Measurements from ENCODE around the gene DLST.

DLST gene

DNA sequence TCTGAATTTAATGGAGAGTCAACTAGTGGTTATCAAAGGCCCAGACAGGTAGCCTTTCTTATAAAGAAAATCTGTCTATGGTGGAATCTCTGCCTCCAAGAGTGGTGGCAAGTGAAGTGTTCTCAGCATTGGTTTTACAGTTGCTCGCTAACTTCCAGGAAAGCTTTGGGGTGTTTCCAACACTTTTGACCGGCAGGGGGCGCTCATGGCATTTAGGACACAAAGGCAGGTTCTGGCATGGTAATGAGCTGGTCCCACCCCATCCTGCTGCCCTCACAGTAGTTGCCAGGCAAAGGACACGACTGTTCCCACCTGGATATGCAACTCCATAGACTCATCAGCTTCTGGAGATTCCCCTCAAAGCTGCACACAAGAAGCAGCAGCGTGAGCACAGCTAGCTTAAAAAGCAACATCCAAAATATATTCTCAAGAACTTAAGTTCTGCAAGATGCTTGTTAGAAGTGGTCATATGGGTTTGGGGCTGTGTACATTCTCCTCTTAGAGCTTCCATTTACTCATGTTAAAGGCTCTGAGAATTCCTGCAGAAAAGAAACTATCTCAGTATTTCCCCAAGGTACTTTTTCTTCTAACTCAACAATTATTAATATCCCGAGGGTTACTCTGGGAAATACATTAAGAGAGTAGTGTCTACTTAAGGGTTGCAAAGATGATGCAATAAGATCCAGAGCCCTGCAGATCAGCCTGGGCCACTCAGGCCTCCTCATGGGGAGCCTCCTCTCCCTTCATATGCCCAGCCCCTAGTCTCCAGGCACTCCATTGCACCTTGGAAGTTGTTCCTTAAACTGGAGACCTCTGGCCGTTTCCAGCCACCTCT lies 20.6 kb upstream of the DLST start:
- peak; percentile 78 to 93 for DNase-seq (ENCODE audit: low read depth in 2 of 2)

DNA sequence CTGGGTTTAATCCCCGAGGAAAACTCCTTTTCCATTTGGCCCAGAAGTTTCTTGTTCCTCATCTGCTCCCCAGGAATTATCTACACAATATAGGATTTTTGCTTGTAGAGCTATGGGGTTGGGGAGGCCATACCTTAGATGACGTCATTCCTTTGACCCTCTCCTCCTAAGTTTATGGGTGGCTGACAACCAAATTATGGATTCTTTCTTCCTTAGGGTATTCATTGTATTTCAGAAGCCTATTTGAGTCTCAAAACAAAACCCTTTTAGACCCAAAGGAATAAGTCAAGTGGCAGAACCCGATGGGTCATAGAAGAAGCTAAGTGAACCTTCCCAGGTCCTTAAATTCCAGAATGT lies 20.0 kb upstream of the DLST start:
- no peak for DNase-seq (ENCODE audit: low read depth in 2 of 2)

- DNase-seq (ENCODE audit: low read depth in 2 of 2) = no peak
Observed at GRCh38 chr14:74863274-74863673, 18.4 kb upstream of the DLST start.

GRCh38 chr14:74864198-74864597 lies 17.5 kb upstream of the DLST start:
- no peak for DNase-seq (ENCODE audit: low read depth in 2 of 2)

DNA sequence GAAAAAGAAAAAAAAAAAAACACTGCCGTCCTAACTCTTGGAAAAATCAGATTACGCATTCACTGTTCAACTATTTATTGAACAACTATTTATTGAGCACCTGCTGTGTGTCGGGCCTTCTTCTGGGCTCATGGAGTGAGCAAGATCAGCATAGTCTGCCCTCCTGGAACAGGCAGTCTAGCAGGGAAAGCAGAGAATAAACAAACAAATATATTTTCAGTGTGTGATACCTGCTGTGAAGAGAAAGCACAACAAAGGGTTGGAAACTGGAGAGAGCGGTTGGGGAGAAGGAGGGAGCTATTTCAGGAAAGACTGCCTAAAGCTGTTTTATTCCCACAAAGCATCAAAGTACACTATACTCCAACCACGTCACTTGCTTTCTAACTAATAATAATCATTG lies 16.6 kb upstream of the DLST start:
- DNase-seq (ENCODE audit: low read depth in 2 of 2) = no peak

DNA sequence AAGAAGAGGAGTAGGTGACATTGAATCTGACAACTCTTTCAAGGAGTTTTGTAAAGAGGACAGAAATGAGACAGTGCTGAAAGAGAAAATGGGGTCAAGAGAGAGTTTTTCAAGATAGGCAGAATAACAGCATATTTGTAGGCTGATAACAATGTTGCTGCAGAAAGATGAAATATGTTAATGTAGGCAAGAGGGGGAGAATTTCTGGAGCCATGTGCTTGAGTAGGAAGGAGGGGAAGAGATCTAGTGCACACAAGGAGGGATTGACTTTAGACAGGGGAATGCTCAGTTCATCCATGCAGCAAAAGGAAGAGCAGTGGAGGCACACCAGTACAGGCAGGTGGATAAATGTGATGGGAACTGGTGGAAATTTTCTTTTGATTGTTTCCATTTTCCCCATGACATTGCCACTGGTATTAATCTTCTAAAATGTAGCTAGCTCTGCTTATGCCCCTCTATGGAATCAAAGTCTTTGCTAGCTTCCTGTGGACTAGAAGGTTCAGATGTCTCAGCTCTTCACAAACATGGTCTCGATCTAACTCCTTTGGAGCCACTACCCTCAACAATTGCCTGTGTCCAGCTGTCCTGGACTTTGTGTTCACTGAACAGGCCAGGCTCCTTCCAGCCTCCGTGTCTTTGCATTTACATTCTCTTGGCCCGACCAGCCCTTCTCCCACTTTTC lies 14.9 kb upstream of the DLST start:
- no peak for DNase-seq (ENCODE audit: low read depth in 2 of 2)

- DNase-seq (ENCODE audit: low read depth in 2 of 2) = peak in 1 of 2 experiments; percentile 36
Observed at GRCh38 chr14:74867673-74868072, 14.0 kb upstream of the DLST start.

- no peak for DNase-seq (ENCODE audit: low read depth in 2 of 2)
Observed at GRCh38 chr14:74868739-74869138, 13.0 kb upstream of the DLST start.

DNA sequence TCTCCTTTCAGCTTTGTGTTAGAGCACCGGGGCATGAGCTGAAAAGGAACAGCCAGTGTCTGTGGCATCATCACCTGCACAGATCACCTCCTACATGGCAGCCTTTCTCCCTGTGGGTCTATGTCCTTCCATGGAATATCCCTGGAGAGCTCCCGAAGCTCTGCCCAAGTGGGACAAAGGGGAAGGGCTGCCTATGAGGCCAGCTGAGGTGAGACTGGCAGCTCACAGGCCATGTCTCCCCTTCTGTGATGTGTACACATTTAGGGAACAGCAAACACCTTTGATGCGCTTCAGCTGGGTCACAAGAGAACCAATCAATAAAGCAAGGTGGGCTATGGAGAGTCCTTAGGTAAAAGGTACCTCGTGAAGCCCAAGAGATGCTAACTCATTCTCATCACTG lies 9.9 kb upstream of the DLST start:
- DNase-seq (ENCODE audit: low read depth in 2 of 2) = no peak

- no peak for DNase-seq (ENCODE audit: low read depth in 2 of 2)
Observed at GRCh38 chr14:74875204-74875603, 6.5 kb upstream of the DLST start.

DNA sequence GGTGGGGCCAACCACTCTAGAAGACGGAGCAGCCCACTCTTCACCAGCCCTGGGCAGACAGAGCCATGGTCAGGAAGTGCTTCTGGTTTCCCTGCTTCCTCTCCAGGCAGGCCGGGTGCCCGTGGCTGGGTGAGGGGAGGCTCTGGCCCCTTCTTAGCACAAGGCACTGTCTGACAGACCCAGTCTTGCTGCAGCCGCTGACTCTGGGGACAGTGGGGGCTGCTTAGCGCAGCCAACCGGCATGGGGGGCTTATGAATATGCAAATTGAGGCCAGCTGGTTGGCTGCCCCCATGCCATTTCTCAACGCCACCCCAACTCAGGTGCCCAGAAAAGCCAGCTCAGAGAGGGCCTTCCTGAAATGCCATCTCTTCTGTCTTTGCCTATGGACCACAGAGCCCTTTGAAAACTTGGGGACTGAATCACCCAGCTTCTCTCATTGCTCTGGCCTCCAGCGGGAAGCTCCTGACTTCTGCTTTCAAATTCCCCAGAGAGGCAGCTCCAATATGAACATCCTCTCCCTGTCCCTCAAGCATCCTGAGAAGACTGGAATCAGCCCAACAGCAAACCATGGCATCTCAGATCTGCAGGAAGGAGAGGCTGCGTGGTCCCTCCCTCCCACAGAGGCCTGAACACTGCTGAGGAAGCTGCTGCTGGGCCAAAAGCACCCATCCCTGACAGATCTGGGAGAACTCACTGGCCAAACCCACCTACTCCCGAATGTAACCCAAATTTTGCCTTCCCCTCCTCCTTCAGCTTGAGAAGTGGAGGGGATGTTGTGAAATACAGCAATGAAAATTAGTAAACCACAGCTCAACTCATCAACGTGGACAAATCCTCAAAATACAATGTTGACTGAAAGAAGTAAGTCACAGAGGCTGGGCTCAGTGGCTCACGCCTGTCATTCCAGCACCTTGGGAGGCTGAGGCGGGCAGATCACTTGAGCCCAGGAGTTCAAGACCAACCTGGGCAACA lies 5.5 kb upstream of the DLST start, which contains the start of gene PROX2:
PROX2 (minus strand) TSS at position 205 of the 973 bp plus-strand sequence. CDS start 12,311 bp downstream, outside the sequence.
- no peak for DNase-seq (ENCODE audit: low read depth in 2 of 2)

- no peak for DNase-seq (ENCODE audit: low read depth in 2 of 2)
Observed at GRCh38 chr14:74879427-74880182, 2.1 kb upstream of the DLST start.

- DNase-seq (ENCODE audit: low read depth in 2 of 2) = peak; percentile 18 to 42
Observed at GRCh38 chr14:74882103-74882920, 596 bp downstream of the DLST start.

- DNase-seq (ENCODE audit: low read depth in 2 of 2) = no peak
Observed at GRCh38 chr14:74886001-74886400, 4.3 kb downstream of the DLST start.

DNA sequence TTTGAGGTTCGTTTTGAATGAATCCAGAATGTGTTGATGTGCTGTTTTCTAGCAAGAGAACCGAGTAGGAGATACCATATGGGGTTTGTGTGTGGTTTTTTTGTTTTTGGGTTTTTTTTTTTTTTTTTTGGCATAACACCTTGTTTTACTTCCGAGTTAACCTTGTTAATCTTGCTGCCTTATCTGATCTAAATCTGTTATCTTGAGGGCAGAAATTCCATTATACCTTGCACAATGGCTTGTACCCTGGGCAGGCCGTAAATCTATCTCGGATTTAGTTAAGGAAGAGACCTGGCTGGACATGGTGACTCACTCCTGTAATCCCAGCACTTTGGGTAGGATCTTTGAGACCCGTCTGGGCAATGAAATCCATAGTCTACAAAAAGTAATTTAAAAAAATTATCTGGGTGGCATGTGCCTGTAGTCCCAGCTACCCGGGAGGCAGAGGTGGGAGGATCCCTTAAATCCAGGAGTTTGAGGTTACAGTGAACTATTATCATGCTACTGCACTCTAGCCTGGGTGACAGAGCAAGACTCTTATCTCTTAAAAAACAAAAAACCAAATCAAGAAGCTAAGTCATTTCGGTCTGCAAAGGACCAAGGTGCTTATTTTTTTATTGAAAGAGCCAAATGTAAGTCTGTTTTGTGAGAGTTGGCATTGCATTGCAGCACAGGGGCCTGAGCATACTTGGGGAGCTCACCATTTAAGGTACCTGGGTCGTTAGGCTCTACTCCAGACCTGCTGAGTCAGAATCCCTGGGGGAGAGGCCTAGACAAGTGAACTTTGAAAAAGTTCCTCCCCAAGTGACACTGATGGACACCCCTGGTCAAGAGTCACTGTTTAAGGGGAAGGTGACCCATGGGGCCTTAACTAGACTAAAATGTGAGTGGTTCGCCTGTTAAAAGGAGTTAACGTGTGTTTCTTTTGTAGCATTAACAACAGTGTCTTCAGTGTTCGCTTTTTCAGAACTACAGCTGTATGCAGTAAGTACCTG lies 6.7 kb downstream of the DLST start:
- no peak for DNase-seq (ENCODE audit: low read depth in 2 of 2)

GRCh38 chr14:74890262-74890661 lies 8.5 kb downstream of the DLST start:
- DNase-seq (ENCODE audit: low read depth in 2 of 2) = no peak

GRCh38 chr14:74891870-74892269 lies 10.2 kb downstream of the DLST start:
- DNase-seq (ENCODE audit: low read depth in 2 of 2) = no peak

- DNase-seq (ENCODE audit: low read depth in 2 of 2) = no peak
Observed at GRCh38 chr14:74892745-74893144, 11.0 kb downstream of the DLST start.

- DNase-seq (ENCODE audit: low read depth in 2 of 2) = no peak
Observed at GRCh38 chr14:74893614-74894091, 11.9 kb downstream of the DLST start.
